Muscle of back (tissue), 11 donors: Measurements from ENCODE around the gene MYF5. TPM values are rescaled to one million over a fixed set of nuclear protein-coding genes. Genes with fewer than 3 reads are reported as not detected.

Experiments
- DNase-seq, 3 donors: peaks; one replicate each; pipeline versions ENCODE4 v3.0.0 to v3.0.0-alpha.2; 2013
- polyA plus RNA-seq, 10 donors: library from polyadenylated mRNA; unstranded; fragments of 120-200 nt; gene quantifications; one replicate each; pipeline ENCODE4 v1.2.1, GENCODE V29; 2013; ENCODE audit not compliant: insufficient read length in 10 of 10

MYF5 gene
- polyA plus RNA-seq, 10 donors, result 23.7 to 37.2 (median 28.4) TPM

DNA sequence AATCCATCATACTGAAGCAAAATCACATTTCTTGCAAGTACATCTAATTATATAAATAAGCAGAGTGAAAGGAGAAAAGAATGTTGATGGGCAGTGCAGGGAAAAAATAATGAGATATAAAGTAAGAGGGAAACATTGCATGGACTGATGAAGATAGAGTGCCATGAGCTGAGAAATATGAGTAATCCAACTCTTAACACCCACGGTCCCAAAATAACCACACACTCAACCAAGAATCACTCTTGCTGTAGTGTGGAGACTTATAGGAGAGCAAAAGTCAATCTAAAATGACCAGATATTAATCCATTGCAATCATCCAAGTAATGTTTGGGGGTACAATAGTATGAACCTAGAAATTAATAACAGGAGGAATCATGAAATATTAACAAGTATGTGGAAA is 40.2 kb downstream of the MYF5 start:
- no peak for DNase-seq

DNA sequence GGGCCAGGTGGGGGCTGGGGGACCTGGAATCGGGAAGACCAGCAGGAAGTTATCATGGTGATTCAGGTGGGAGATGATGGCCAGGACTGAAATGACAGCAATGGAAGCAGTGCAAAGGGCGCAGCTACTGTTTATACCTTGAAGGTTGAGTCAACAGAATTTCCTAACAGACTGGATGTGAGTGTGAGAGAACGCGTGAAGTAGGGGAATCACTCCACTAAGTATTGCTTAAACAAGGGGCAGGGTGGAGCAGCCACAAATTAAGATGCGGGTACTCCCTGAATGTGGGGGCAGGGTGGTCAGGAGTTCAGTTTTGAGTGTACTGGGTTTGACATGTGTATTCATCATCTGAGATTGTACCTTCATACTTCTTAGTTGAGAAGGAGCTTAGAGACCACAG is 45.1 kb downstream of the MYF5 start:
- no peak for DNase-seq

DNA sequence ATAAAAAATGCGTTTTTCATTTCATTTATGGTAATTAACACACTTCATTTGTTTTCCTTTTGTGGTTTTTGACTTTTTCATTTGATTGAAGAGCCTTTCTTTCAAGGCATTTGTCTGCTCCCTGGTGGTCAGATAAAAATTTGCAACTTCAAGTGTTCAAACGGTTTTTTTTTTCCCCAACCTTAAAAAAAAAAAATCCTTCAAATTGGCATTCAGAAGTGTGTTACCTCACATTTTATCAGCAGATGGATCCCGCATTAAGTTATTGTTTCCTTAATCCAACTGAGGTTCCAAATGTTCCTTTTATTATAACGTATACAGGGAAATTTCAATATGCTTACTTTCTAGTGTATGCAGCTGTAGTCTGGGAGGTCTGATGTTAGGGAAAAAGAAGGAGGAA is 47.2 kb downstream of the MYF5 start:
- DNase-seq, result peak; percentile 48 to 62 (median 52)

DNA sequence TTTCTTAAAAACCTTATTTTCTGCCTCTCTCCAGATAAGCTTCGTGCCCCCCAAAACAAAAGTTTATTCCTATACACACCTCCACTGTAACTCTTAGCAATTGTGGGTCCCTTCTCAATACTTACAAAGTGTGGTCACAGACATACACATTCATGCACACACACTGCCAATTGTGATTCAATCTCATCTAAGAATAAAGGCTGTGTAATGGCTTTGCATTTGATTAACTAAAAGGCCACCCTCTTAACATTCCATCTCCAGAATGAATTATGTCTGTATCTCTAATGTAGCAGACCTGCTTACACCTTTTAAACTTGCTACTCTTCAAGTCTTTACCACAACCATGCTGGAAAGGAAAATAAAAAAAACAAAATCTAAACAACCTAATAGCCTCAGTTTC is 49.5 kb downstream of the MYF5 start:
- no peak for DNase-seq

DNA sequence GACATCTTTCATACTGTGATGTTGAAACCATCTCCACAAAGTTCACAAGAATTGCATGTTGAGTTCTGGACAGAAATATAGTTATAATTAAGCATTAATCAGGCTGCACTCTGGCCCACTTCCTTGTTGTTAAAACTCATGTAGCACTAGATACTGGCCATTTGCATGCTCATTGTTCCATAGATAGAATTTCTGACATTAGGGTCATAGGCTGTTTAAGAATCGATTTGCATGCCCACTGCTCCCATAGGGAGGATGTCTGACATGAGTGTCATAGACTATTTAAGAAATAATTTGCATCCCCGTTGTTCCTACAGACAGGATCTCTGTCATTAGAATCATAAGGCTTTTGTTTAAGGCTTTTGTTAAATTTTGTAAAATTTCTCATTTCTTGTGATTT is 50.2 kb downstream of the MYF5 start:
- no peak for DNase-seq

Other genes with a start within 250 kb of the MYF5 start
- gene MYF6, start 9.3 kb upstream of the MYF5 start, polyA plus RNA-seq, result 100 to 1,000 TPM in 1 of 10 donors, 10 to 100 TPM in 9; 49.2 to 105 (median 72.1) TPM
- gene LIN7A, start 221.0 kb downstream of the MYF5 start, polyA plus RNA-seq, result 1 to 10 TPM; 1.9 to 7.0 (median 2.8) TPM